Fibroblast of lung (primary cell): ENCODE results near the gene AATF.
A peak's percentile ranks its signal among the peaks of the same experiment; 100 is the strongest.

Experiments
- EZH2 ChIP-seq: IDR thresholded peaks from 2 replicates; pipeline ENCODE4 v1.5.1; 2012; ENCODE audit warnings: low read length, control low read depth, mild to moderate bottlenecking; ENCODE audit errors: missing control alignments
- TF ChIP-seq, protein P1 (sequence below), 2 donors: IDR thresholded peaks in 1 of 2; conservative IDR thresholded peaks in 1 of 2; 1 replicate in 1 of 2; 2 replicates in 1 of 2; pipeline ENCODE4 v1.5.1; 2011 to 2012; ENCODE audit warnings: low read length in 2 of 2, control low read depth in 1 of 2, inconsistent platforms in 1 of 2, low read depth in 1 of 2, mild to moderate bottlenecking in 1 of 2

DNA sequence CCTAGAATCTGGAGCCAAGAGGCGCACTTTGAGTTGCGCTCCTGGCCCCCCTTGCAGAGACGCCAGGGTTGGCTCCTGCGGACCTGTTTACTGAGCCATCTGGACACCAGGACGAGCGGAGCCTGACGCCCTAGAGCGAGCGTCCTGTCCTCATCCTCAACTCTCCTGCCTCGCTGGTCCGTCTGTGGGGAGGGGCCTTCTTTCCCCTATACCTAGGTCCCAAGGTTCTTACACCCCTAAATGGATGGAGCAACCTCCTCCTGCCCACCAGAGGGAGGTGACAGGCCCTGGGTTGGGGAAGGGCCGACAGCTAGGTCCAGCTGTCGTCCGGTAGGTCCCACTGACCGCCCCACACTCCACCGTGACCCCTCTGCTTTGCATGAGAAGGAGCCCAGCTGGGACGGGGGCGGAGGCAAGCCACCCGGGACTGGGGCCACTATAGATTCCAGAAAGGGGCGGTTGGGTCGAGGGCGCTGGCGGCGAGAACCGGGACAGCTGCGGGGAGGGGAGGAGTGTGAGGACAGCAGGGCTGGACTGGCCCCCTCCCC is 14.5 kb upstream of the AATF start:
- TF ChIP-seq, protein P1, sequence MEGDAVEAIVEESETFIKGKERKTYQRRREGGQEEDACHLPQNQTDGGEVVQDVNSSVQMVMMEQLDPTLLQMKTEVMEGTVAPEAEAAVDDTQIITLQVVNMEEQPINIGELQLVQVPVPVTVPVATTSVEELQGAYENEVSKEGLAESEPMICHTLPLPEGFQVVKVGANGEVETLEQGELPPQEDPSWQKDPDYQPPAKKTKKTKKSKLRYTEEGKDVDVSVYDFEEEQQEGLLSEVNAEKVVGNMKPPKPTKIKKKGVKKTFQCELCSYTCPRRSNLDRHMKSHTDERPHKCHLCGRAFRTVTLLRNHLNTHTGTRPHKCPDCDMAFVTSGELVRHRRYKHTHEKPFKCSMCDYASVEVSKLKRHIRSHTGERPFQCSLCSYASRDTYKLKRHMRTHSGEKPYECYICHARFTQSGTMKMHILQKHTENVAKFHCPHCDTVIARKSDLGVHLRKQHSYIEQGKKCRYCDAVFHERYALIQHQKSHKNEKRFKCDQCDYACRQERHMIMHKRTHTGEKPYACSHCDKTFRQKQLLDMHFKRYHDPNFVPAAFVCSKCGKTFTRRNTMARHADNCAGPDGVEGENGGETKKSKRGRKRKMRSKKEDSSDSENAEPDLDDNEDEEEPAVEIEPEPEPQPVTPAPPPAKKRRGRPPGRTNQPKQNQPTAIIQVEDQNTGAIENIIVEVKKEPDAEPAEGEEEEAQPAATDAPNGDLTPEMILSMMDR (conservative IDR thresholded peaks at IDR 0.05 in 1 of 2, IDR thresholded peaks at IDR 0.05 in 1 of 2; ENCODE audit: low read depth in 1 of 2, low read length in 2 of 2): no peak
- TF ChIP-seq EZH2: peak; percentile 92
